ENCODE results near the gene STK38.
"Not testable (repeated sequence)": the region's sequence is repeated elsewhere in the genome, so short reads cannot be mapped to it uniquely, and the experiment has no call there.

Gene STK38

GRCh38 chr6:36461646-36462045, 85.6 kb downstream of the STK38 start:
- TF ChIP-seq CTCF (IDR thresholded peaks at IDR 0.05; ENCODE audit: low read length, missing control alignments) = no peak
- no peak overlapping the region for H3K4me3 ChIP-seq (replicated peaks; ENCODE audit: low read depth, low read length)
- no peak for DNase-seq (ENCODE audit: low read depth)

- no peak overlapping the region for H3K4me3 ChIP-seq (replicated peaks; ENCODE audit: low read depth, low read length)
- no peak for DNase-seq (ENCODE audit: low read depth)
- no peak for TF ChIP-seq CTCF (IDR thresholded peaks at IDR 0.05; ENCODE audit: low read length, missing control alignments)
Observed at GRCh38 chr6:36460916-36461315, 86.4 kb downstream of the STK38 start.

GRCh38 chr6:36459501-36459900, 87.8 kb downstream of the STK38 start:
- TF ChIP-seq CTCF (IDR thresholded peaks at IDR 0.05; ENCODE audit: low read length, missing control alignments) = no peak
- H3K4me3 ChIP-seq (replicated peaks; ENCODE audit: low read depth, low read length) = no peak overlapping the region
- no peak for DNase-seq (ENCODE audit: low read depth)

- DNase-seq (ENCODE audit: low read depth) = no peak
- no peak for TF ChIP-seq CTCF (IDR thresholded peaks at IDR 0.05; ENCODE audit: low read length, missing control alignments)
Observed at GRCh38 chr6:36455486-36456027, 91.7 kb downstream of the STK38 start.

GRCh38 chr6:36452897-36453296, 94.4 kb downstream of the STK38 start:
- DNase-seq (ENCODE audit: low read depth); H3K4me3 ChIP-seq (replicated peaks; ENCODE audit: low read depth, low read length): not testable (repeated sequence)

More at GRCh38 chr6:36455486-36456027, 91.7 kb downstream of the STK38 start:
- no peak overlapping the region for H3K4me3 ChIP-seq (replicated peaks; ENCODE audit: low read depth, low read length)

GRCh38 chr6:36449173-36449572, 98.1 kb downstream of the STK38 start:
- not testable (repeated sequence) for DNase-seq (ENCODE audit: low read depth)

GRCh38 chr6:36445621-36446020, 101.7 kb downstream of the STK38 start:
- no peak overlapping the region for H3K4me3 ChIP-seq (replicated peaks; ENCODE audit: low read depth, low read length)
- no peak for TF ChIP-seq CTCF (IDR thresholded peaks at IDR 0.05; ENCODE audit: low read length, missing control alignments)
- no peak for DNase-seq (ENCODE audit: low read depth)

More at GRCh38 chr6:36449173-36449572, 98.1 kb downstream of the STK38 start:
- H3K4me3 ChIP-seq (replicated peaks; ENCODE audit: low read depth, low read length) = not testable (repeated sequence)

GRCh38 chr6:36444470-36444869, 102.8 kb downstream of the STK38 start:
- DNase-seq (ENCODE audit: low read depth) = peak; percentile 97
- peak overlapping the region; percentile 90 for H3K4me3 ChIP-seq (replicated peaks; ENCODE audit: low read depth, low read length)
- no peak for TF ChIP-seq CTCF (IDR thresholded peaks at IDR 0.05; ENCODE audit: low read length, missing control alignments)
